Measurements from ENCODE around the gene TFEB. TPM values are rescaled to one million over a fixed set of nuclear protein-coding genes. Genes with fewer than 3 reads are reported as not detected.

Gene TFEB
- total and polyA plus RNA-seq, 2 of the 8 experiments (the other 6 are each of a cell fraction or from before 2014, with no cell fraction given) = 2.3 to 6.7 TPM

GRCh38 chr6:41638002-41638934 is 97.1 kb downstream of the TFEB start, which contains the start of gene MDFI (continued):
- TF ChIP-seq HDAC2 (IDR thresholded peaks at IDR 0.05; ENCODE audit: borderline replicate concordance in 1 of 2, low read depth in 2 of 2, low read length in 2 of 2) = 0 out of 4 replicates have a peak, but pooled peaks of 1 of the 2 experiments have one; percentile 4
